Natural killer cell (primary cell): ENCODE data around the gene PRDM16. TPM values are rescaled to one million over a fixed set of nuclear protein-coding genes. Genes with fewer than 3 reads are reported as not detected.

Experiments used
- ATAC-seq, 3 donors: fragments of 150-1000 bp in 2 of 3; fragments of 200-7000 bp in 1 of 3; cut with Tn5 transposase; 1 replicate in 1 of 3; 2 replicates in 2 of 3; pipeline ENCODE4 v1.10.0; 2021; ENCODE audit warnings: mild to moderate bottlenecking in 2 of 3, moderate library complexity in 2 of 3
- DNase-seq, 2 donors: peaks; one replicate each; pipeline versions ENCODE4 v3.0.0 to v3.0.0-alpha.2; 2013 to 2021; ENCODE audit warnings: mixed read lengths in 1 of 2
- H3K27ac ChIP-seq: one replicate; pipeline ENCODE4 v1.5.1; 2013; ENCODE audit warnings: mild to moderate bottlenecking, low read length
- H3K27me3 ChIP-seq: one replicate; pipeline ENCODE4 v1.6.1; 2013; ENCODE audit warnings: low read length; ENCODE audit not compliant: control insufficient read depth, insufficient read depth
- H3K36me3 ChIP-seq: one replicate; pipeline ENCODE4 v1.6.1; 2013; ENCODE audit warnings: low read length; ENCODE audit not compliant: control insufficient read depth, insufficient read depth
- H3K4me1 ChIP-seq: one replicate; pipeline ENCODE4 v1.6.1; 2013; ENCODE audit warnings: low read length; ENCODE audit not compliant: control insufficient read depth, insufficient read depth
- H3K4me3 ChIP-seq: one replicate; pipeline ENCODE4 v1.5.1; 2013; ENCODE audit warnings: low read length
- H3K9me3 ChIP-seq: one replicate; pipeline ENCODE4 v1.6.1; 2013; ENCODE audit warnings: low read length; ENCODE audit not compliant: control insufficient read depth, insufficient read depth
- H3K27ac Mint-ChIP-seq, 2 donors: one replicate each; pipeline ENCODE4 v1.8.0; 2022; ENCODE audit warnings: mild to moderate bottlenecking in 2 of 2, mixed read lengths in 2 of 2, moderate library complexity in 1 of 2
- H3K27me3 Mint-ChIP-seq, 2 donors: one replicate each; pipeline ENCODE4 v1.8.0; 2022; ENCODE audit warnings: low read depth in 2 of 2, mixed read lengths in 2 of 2
- H3K36me3 Mint-ChIP-seq: one replicate; pipeline ENCODE4 v1.8.0; 2022; ENCODE audit warnings: mixed read lengths
- H3K4me1 Mint-ChIP-seq, 2 donors: one replicate each; pipeline ENCODE4 v1.8.0; 2022; ENCODE audit warnings: mixed read lengths in 2 of 2
- H3K4me3 Mint-ChIP-seq: one replicate; pipeline ENCODE4 v1.8.0; 2022; ENCODE audit warnings: mild to moderate bottlenecking, moderate library complexity, mixed read lengths
- H3K9me3 Mint-ChIP-seq, 2 donors: one replicate each; pipeline ENCODE4 v1.8.0; 2022; ENCODE audit warnings: mixed read lengths in 2 of 2
- WGBS: methylation state at CpG from one replicate; pipeline ENCODE4 v1.1.7; 2013; ENCODE audit warnings: missing lambda C conversion rate; ENCODE audit not compliant: insufficient coverage; 5-methylcytosine and 5-hydroxymethylcytosine counted together
- intact Hi-C: fragments of 100-400 bp; cut with micrococcal nuclease; formaldehyde crosslinking; loops from one replicate; pipeline ENCODE4 v1.14.2; 2022
- total RNA-seq, 4 donors: library from RNA; stranded (reverse); fragments of 120-200 nt in 1 of 4; gene quantifications; one replicate each; pipeline versions ENCODE4 v1.2.3 to v1.2.4, GENCODE V29; 2013 to 2022
- TF ChIP-seq, protein P1 (sequence below): fragments of 200-600 bp; IDR thresholded peaks from one replicate; pipeline ENCODE4 v1.8.0; 2022; ENCODE audit warnings: antibody characterized with exemption

Gene PRDM16
- total RNA-seq, 3 donors from 2014 or later (not counting 1 experiment from before 2014, with no cell fraction given) = 0.25 to 0.64 TPM; not detected in 1

DNA sequence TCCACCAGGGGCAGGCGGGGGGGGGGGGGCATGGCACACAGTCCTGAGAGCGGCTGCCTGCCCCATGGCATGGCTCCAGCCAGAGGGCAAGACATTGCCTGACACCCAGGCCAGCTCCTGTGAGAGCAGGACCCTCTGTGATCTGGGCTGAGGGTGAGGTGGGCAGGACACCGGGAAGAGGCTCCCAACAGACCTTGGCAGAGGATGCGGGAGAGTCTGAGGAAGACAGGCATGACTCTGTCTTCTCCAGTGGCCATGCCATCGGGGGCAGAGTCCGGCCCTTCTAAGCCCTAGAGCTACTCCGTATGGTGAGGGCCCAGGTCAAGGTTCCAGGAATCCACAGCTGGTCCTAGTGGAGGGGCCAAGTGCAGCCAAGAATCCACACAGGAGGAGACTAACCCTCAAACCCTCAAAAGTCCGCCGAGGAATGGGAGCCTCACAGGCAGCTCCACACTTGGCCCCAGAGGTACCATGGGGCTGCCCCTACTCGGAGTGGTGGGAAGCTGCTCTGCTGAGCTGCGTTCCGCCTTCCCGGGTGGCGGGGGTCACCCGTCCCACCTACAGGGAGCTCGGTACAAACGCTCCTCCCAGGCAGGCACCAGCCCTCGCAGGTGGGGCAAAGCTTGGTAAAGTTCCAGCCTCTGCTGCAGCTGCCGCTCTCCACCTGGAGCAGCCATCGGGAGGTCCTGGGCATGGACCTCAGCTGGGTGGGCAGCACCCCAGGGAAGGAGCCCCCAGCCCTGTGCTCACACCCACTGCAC, 41.2 kb upstream of the PRDM16 start:
- Histone ChIP-seq H3K36me3 (no peaks in the 10 kb centered on the region), H3K27me3 (no peaks in the 10 kb centered on the region), H3K27ac (no peak overlapping the region), H3K4me1 (no peaks in the 10 kb centered on the region), H3K4me3 (no peak overlapping the region), H3K9me3 (no peaks in the 10 kb centered on the region)
- H3K4me3 Mint-ChIP-seq = no peak overlapping the region
- DNase-seq (no peak), ATAC-seq (no peak)
- no peaks in the 10 kb centered on the region for H3K9me3 Mint-ChIP-seq
- TF ChIP-seq, protein P1, sequence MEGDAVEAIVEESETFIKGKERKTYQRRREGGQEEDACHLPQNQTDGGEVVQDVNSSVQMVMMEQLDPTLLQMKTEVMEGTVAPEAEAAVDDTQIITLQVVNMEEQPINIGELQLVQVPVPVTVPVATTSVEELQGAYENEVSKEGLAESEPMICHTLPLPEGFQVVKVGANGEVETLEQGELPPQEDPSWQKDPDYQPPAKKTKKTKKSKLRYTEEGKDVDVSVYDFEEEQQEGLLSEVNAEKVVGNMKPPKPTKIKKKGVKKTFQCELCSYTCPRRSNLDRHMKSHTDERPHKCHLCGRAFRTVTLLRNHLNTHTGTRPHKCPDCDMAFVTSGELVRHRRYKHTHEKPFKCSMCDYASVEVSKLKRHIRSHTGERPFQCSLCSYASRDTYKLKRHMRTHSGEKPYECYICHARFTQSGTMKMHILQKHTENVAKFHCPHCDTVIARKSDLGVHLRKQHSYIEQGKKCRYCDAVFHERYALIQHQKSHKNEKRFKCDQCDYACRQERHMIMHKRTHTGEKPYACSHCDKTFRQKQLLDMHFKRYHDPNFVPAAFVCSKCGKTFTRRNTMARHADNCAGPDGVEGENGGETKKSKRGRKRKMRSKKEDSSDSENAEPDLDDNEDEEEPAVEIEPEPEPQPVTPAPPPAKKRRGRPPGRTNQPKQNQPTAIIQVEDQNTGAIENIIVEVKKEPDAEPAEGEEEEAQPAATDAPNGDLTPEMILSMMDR = no peak
- H3K4me1 Mint-ChIP-seq = no peaks in the 10 kb centered on the region
- intact Hi-C loops = no loop called here
- WGBS = 93% methylated on average over 20 of the region's 20 CpGs
- H3K27me3 Mint-ChIP-seq = no peaks in the 10 kb centered on the region
- H3K27ac Mint-ChIP-seq = no peak overlapping the region
- no peaks in the 10 kb centered on the region for H3K36me3 Mint-ChIP-seq

DNA sequence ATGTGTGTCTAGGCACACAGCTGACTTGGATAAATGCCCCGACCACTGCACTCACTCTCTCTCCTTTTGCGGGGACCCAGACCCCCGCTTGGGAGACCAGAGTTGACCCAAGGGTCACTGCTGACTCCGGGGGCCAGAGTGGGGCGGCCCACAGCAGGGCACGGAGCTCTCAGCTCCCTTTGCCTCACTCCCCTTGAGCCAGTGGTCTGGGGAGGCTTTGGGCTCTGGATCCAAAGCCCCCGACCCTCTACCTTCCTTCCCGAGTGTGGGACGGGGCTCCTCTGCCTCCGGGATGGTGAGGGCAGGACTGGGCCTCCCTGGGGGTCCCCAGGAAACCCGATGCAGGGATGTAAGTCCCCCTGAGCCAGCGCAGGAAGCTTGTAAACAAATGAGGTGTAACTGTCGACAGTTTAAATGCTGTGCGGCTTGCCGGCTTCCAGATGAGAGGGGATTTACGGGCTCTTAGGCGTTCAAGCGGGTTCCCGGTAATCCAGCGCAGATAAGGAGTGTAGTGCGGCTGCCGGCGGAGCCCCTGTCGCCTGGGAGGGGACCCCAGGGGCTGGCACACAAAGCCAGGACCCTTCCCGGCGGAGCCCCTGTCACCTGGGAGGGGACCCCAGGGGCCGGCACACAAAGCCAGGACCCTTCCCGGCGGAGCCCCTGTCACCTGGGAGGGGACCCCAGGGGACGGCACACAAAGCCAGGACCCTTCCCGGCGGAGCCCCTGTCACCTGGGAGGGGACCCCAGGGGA, 40.3 kb upstream of the PRDM16 start:
- ATAC-seq (no peak), DNase-seq (no peak)
- Histone ChIP-seq H3K36me3 (no peaks in the 10 kb centered on the region), H3K27ac (no peak overlapping the region), H3K4me1 (no peaks in the 10 kb centered on the region), H3K9me3 (no peaks in the 10 kb centered on the region), H3K27me3 (no peaks in the 10 kb centered on the region), H3K4me3 (no peak overlapping the region)
- Mint-ChIP-seq H3K36me3 (no peaks in the 10 kb centered on the region), H3K4me3 (no peak overlapping the region), H3K27me3 (no peaks in the 10 kb centered on the region), H3K4me1 (no peaks in the 10 kb centered on the region), H3K27ac (no peak overlapping the region), H3K9me3 (no peaks in the 10 kb centered on the region)
- WGBS = 39% methylated on average over 32 of the region's 32 CpGs
- TF ChIP-seq, protein P1 = no peak
- intact Hi-C loops = no loop called here

DNA sequence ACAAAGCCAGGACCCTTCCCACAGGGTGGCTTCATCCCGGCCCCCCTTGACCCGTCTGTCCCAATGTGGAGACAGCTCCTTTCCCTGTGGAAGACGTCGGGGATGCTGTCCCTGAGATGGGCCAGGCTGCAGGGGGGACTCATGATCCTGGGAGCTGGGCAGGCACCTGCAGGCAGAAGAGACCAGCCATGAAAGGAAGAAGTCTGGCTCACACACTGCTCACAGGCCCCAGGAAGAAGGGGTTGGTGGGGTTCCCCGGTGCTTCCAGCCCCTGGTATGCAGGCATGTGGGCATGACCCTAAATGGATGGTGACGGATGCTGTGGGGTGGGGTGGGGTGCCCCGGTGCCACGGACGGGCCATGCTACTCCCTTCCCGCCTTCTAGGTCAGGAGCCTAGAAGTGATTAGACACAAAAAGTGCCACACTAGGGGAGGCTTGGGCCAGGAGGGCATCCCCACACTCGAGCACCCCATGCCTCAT, 39.5 kb upstream of the PRDM16 start:
- WGBS = 87% methylated on average over 11 of the region's 11 CpGs
- H3K4me3 Mint-ChIP-seq = no peak overlapping the region

More for the DNA sequence above, 39.5 kb upstream of the PRDM16 start:
- Mint-ChIP-seq H3K9me3 (no peaks in the 10 kb centered on the region), H3K4me1 (no peaks in the 10 kb centered on the region), H3K27ac (no peak overlapping the region), H3K36me3 (no peaks in the 10 kb centered on the region), H3K27me3 (no peaks in the 10 kb centered on the region)
- no peaks in the 10 kb centered on the region for H3K27me3 ChIP-seq
- H3K27ac ChIP-seq = no peak overlapping the region
- intact Hi-C loops = no loop called here
- no peak for DNase-seq
- TF ChIP-seq, protein P1 = no peak
- no peaks in the 10 kb centered on the region for H3K4me1 ChIP-seq
- H3K4me3 ChIP-seq = no peak overlapping the region
- no peak for ATAC-seq
- no peaks in the 10 kb centered on the region for H3K9me3 ChIP-seq
- H3K36me3 ChIP-seq = no peaks in the 10 kb centered on the region
